ENCODE results near the gene EFCAB7.

DNA sequence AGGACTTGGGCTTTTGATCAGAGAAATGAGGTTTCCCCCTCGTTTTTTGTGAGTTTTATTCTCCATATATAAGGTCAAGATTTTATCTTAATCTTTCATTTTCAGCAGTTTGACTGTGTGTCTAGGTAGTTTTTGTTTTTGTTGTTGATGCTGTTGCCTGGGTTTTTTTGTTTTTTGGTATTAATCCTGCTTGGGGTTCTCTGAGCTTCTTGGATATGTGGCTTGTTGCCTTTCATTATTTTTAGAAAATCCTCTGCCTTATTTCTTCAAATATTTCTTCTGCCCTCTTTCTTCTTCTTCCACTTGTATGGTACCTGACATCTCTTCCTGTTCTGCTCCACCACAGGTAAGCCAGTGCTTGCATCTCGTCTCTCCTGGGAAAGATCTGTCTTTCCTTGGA is 25.0 kb downstream of the EFCAB7 start:
- TF ChIP-seq, protein P1, sequence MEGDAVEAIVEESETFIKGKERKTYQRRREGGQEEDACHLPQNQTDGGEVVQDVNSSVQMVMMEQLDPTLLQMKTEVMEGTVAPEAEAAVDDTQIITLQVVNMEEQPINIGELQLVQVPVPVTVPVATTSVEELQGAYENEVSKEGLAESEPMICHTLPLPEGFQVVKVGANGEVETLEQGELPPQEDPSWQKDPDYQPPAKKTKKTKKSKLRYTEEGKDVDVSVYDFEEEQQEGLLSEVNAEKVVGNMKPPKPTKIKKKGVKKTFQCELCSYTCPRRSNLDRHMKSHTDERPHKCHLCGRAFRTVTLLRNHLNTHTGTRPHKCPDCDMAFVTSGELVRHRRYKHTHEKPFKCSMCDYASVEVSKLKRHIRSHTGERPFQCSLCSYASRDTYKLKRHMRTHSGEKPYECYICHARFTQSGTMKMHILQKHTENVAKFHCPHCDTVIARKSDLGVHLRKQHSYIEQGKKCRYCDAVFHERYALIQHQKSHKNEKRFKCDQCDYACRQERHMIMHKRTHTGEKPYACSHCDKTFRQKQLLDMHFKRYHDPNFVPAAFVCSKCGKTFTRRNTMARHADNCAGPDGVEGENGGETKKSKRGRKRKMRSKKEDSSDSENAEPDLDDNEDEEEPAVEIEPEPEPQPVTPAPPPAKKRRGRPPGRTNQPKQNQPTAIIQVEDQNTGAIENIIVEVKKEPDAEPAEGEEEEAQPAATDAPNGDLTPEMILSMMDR (IDR thresholded peaks at IDR 0.05; ENCODE audit: borderline replicate concordance, extremely low read depth, low read length, poor library complexity, severe bottlenecking), result no peak
- TF ChIP-seq EZH2 (IDR thresholded peaks at IDR 0.05; ENCODE audit: borderline replicate concordance, low read depth, low read length, severe bottlenecking), result no peak

Data from DND-41 (cell line).